Glutamatergic neuron (in vitro differentiated cells): ENCODE results near the gene CLCN5. TPM values are rescaled to one million over a fixed set of nuclear protein-coding genes. Genes with fewer than 3 reads are reported as not detected.

Source experiments
- DNase-seq: peaks from one replicate; pipeline ENCODE4 v3.0.0; 2022
- H3K27ac Mint-ChIP-seq: one replicate; pipeline ENCODE4 v1.8.0; 2020; ENCODE audit warnings: mild to moderate bottlenecking, mixed read lengths, inconsistent platforms; ENCODE audit not compliant: unreplicated experiment
- H3K27me3 Mint-ChIP-seq: one replicate; pipeline ENCODE4 v1.8.0; 2020; ENCODE audit warnings: mild to moderate bottlenecking, moderate library complexity, mixed read lengths, inconsistent platforms; ENCODE audit not compliant: unreplicated experiment
- H3K36me3 Mint-ChIP-seq: one replicate; pipeline ENCODE4 v1.8.0; 2020; ENCODE audit warnings: mild to moderate bottlenecking, mixed read lengths, inconsistent platforms; ENCODE audit not compliant: unreplicated experiment
- H3K4me1 Mint-ChIP-seq: one replicate; pipeline ENCODE4 v1.8.0; 2020; ENCODE audit warnings: mild to moderate bottlenecking, low read depth, mixed read lengths, inconsistent platforms; ENCODE audit not compliant: unreplicated experiment
- H3K4me3 Mint-ChIP-seq: one replicate; pipeline ENCODE4 v1.8.0; 2020; ENCODE audit warnings: mild to moderate bottlenecking, mixed read lengths, inconsistent platforms; ENCODE audit not compliant: unreplicated experiment
- H3K9me3 Mint-ChIP-seq: one replicate; pipeline ENCODE4 v1.8.0; 2020; ENCODE audit warnings: mild to moderate bottlenecking, moderate library complexity, mixed read lengths, inconsistent platforms; ENCODE audit not compliant: unreplicated experiment
- total RNA-seq: library from RNA; stranded (reverse); fragmentation: NEBNext Ultra II Directional; extraction: Animal tissue kit (Norgen Biotek cat#: 25700); gene quantifications from one replicate; pipeline ENCODE4 v1.2.1, GENCODE V29; 2021; ENCODE audit not compliant: unreplicated experiment
- TF ChIP-seq, protein P1 (sequence below): fragments of 200-600 bp; sonication (generic); IDR thresholded peaks from one replicate; pipeline ENCODE4 v1.5.0; 2021; ENCODE audit not compliant: partially characterized antibody, unreplicated experiment

Gene CLCN5
- total RNA-seq, 1 donor from 2014 or later, result 34.7 TPM

GRCh38 chrX:49986058-49986457 is 63.7 kb downstream of the CLCN5 start:
- H3K4me3 Mint-ChIP-seq, result no peak overlapping the region
- no peak for DNase-seq
- H3K4me1 Mint-ChIP-seq, result peaks cover 13% of the 10 kb centered on the region
- H3K27ac Mint-ChIP-seq, result no peak overlapping the region
- H3K9me3 Mint-ChIP-seq, result no peaks in the 10 kb centered on the region
- no peaks in the 10 kb centered on the region for H3K36me3 Mint-ChIP-seq
- no peaks in the 10 kb centered on the region for H3K27me3 Mint-ChIP-seq
- TF ChIP-seq, protein P1, sequence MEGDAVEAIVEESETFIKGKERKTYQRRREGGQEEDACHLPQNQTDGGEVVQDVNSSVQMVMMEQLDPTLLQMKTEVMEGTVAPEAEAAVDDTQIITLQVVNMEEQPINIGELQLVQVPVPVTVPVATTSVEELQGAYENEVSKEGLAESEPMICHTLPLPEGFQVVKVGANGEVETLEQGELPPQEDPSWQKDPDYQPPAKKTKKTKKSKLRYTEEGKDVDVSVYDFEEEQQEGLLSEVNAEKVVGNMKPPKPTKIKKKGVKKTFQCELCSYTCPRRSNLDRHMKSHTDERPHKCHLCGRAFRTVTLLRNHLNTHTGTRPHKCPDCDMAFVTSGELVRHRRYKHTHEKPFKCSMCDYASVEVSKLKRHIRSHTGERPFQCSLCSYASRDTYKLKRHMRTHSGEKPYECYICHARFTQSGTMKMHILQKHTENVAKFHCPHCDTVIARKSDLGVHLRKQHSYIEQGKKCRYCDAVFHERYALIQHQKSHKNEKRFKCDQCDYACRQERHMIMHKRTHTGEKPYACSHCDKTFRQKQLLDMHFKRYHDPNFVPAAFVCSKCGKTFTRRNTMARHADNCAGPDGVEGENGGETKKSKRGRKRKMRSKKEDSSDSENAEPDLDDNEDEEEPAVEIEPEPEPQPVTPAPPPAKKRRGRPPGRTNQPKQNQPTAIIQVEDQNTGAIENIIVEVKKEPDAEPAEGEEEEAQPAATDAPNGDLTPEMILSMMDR, result no peak

DNA sequence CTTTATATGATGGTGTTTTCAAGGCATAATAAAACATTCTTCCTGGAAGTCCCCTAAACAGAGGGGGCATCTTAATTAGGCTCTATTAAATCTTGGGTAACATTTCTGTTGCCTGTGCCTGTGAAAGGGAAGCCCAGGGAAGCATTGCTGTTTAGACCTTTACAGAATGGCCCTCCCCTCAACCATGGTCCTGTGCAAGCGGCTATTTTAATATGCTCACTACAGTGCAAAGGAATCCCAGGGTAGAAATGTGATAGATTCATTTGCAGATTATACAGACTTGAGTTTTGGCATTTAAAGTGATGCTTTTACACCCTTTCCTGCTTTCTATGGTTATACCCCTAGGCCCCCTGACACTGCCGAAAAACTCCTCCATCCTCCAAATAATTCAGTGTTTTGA is 65.3 kb downstream of the CLCN5 start:
- Mint-ChIP-seq H3K36me3 (no peaks in the 10 kb centered on the region), H3K4me1 (peaks cover 14% of the 10 kb centered on the region), H3K9me3 (no peaks in the 10 kb centered on the region), H3K27me3 (no peaks in the 10 kb centered on the region), H3K4me3 (no peak overlapping the region), H3K27ac (no peak overlapping the region)
- TF ChIP-seq, protein P1, result no peak
- no peak for DNase-seq

- Mint-ChIP-seq H3K4me1 (peaks cover 15% of the 10 kb centered on the region), H3K9me3 (peaks cover under 1% of the 10 kb centered on the region), H3K4me3 (no peak overlapping the region), H3K27me3 (no peaks in the 10 kb centered on the region), H3K36me3 (no peaks in the 10 kb centered on the region), H3K27ac (no peak overlapping the region)
- DNase-seq, result no peak
- TF ChIP-seq, protein P1, result no peak
Observed at GRCh38 chrX:49988143-49988542, 65.7 kb downstream of the CLCN5 start.

GRCh38 chrX:49991758-49992157 is 69.4 kb downstream of the CLCN5 start:
- no peak for DNase-seq
- Mint-ChIP-seq H3K27ac (no peak overlapping the region), H3K27me3 (no peaks in the 10 kb centered on the region), H3K4me1 (peaks cover 13% of the 10 kb centered on the region), H3K4me3 (no peak overlapping the region), H3K9me3 (peaks cover 2% of the 10 kb centered on the region), H3K36me3 (no peaks in the 10 kb centered on the region)
- TF ChIP-seq, protein P1, result no peak

DNA sequence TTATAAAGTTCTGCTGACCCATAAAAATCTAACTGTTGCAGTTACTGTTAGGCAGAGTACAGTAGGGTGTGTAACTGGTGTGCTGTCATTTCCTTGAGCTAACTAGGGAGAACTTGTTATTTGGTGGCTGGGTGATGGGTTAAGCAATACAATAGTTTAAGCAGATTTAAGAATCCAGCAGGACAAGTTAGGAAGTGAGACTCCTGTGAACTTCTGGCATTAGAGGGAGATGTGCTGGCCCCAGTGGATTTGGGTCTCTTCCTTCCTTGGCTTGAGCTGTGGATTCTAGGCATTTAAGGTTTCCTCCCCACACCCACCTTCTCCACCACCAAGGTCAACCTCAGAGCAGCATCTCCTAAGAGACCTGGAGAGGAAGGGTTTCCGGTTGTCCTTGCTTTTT is 70.5 kb downstream of the CLCN5 start:
- Mint-ChIP-seq H3K27me3 (peaks cover 2% of the 10 kb centered on the region), H3K4me3 (no peak overlapping the region), H3K9me3 (peaks cover 2% of the 10 kb centered on the region), H3K36me3 (no peaks in the 10 kb centered on the region), H3K4me1 (peaks cover 13% of the 10 kb centered on the region), H3K27ac (no peak overlapping the region)
- no peak for DNase-seq
- TF ChIP-seq, protein P1, result no peak
